Measurements from ENCODE around the gene ZNF397.
"Not testable (repeated sequence)": the region's sequence is repeated elsewhere in the genome, so short reads cannot be mapped to it uniquely, and the experiment has no call there.

Gene ZNF397

DNA sequence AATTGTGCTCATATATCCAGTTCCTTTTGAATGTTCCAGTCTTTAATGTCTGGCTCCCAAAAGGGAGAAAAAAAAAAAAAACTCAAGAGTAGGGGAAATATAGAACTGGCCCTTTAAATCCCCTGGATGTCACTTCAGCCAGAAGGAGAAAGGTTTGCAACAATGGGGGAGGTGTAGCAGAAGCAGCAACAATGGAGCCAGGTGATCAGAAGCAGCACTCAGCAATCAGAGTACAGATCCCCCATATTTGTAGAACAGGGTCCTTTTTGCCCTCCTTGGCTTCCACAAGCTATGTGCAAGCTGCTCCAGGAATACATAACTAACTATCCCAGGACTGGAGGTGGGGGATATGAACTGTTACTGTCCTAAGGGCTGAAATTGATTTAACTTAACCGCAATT is 25.8 kb upstream of the ZNF397 start:
- Histone ChIP-seq H3K79me2 (ENCODE audit: low read length) (no peaks in the 10 kb centered on the region), H3K9ac (ENCODE audit: low read length) (no peak overlapping the region), H3K36me3 (replicated peaks; ENCODE audit: low read depth, low read length) (no peaks in the 10 kb centered on the region), H3K4me1 (ENCODE audit: low read length) (no peaks in the 10 kb centered on the region), H3K27ac (ENCODE audit: low read length) (no peak overlapping the region), H4K20me1 (ENCODE audit: insufficient read depth, low read length) (no peaks in the 10 kb centered on the region), H3K27me3 (ENCODE audit: low read depth, low read length) (no peaks in the 10 kb centered on the region), H3K9me3 (ENCODE audit: insufficient read depth, low read length) (no peaks in the 10 kb centered on the region), H3K4me2 (ENCODE audit: low read length) (no peak overlapping the region), H3K4me3 (ENCODE audit: low read length) (no peak overlapping the region), H2AFZ (ENCODE audit: low read depth, low read length) (no peak overlapping the region)
- no peak for TF ChIP-seq EZH2phosphoT487 (IDR thresholded peaks at IDR 0.05; ENCODE audit: low read depth)
- TF ChIP-seq CTCF (IDR thresholded peaks at IDR 0.05; ENCODE audit: low read depth, low read length): no peak

- H3K79me2 ChIP-seq (ENCODE audit: low read length); H3K9ac ChIP-seq (ENCODE audit: low read length); H3K27ac ChIP-seq (ENCODE audit: low read length); H2AFZ ChIP-seq (ENCODE audit: low read depth, low read length); H3K9me3 ChIP-seq (ENCODE audit: insufficient read depth, low read length); H3K4me2 ChIP-seq (ENCODE audit: low read length); H3K4me3 ChIP-seq (ENCODE audit: low read length); H3K4me1 ChIP-seq (ENCODE audit: low read length); H3K27me3 ChIP-seq (ENCODE audit: low read depth, low read length); H4K20me1 ChIP-seq (ENCODE audit: insufficient read depth, low read length); H3K36me3 ChIP-seq (replicated peaks; ENCODE audit: low read depth, low read length): not testable (repeated sequence)
Measured at GRCh38 chr18:35216611-35217010, 24.2 kb upstream of the ZNF397 start.

DNA sequence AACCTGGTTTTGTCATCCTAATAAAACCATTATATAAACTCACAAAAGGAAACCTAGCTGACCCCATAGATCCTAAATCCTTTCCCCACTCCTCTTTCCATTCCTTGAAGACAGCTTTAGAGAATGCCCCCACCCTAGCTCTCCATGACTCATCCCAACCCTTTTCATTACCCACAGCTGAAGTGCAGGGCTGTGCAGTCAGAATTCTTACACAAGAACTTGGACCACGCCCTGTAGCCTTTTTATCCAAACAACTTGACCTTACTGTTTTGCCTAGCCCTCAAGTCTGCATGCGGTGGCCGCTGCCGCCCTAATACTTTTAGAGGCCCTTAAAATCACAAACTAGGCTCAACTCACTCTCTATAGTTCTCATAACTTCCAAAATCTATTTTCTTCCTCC is 21.5 kb upstream of the ZNF397 start:
- not testable (repeated sequence) for H3K4me3 ChIP-seq (ENCODE audit: low read length); H3K9me3 ChIP-seq (ENCODE audit: insufficient read depth, low read length); H3K79me2 ChIP-seq (ENCODE audit: low read length); H3K36me3 ChIP-seq (replicated peaks; ENCODE audit: low read depth, low read length); H3K27me3 ChIP-seq (ENCODE audit: low read depth, low read length); H3K9ac ChIP-seq (ENCODE audit: low read length); H4K20me1 ChIP-seq (ENCODE audit: insufficient read depth, low read length); H3K4me1 ChIP-seq (ENCODE audit: low read length); H3K27ac ChIP-seq (ENCODE audit: low read length); H3K4me2 ChIP-seq (ENCODE audit: low read length); H2AFZ ChIP-seq (ENCODE audit: low read depth, low read length)

DNA sequence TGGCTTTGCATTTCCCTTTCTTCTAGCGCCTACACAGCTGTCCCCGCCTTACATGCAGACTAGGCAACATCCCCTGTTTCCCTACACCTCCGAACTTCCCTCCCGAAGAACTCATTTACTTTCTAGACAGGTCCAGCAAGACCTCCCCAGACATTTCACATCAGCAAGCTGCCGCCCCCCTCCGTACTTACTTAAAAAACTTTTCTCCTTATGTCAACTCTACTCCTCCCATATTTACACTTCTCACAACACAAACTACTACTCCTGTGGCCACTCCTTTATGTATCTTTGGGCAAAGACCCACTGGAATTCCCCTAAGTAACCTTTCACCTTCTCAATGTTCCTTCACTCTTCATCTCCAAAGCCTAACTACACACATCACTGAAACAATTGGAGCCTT is 20.4 kb upstream of the ZNF397 start:
- Histone ChIP-seq H2AFZ (ENCODE audit: low read depth, low read length) (no peak overlapping the region), H3K36me3 (replicated peaks; ENCODE audit: low read depth, low read length) (no peaks in the 10 kb centered on the region), H3K79me2 (ENCODE audit: low read length) (no peaks in the 10 kb centered on the region), H3K9ac (ENCODE audit: low read length) (no peak overlapping the region), H3K27me3 (ENCODE audit: low read depth, low read length) (no peaks in the 10 kb centered on the region), H3K4me3 (ENCODE audit: low read length) (no peak overlapping the region), H3K4me1 (ENCODE audit: low read length) (no peaks in the 10 kb centered on the region), H3K9me3 (ENCODE audit: insufficient read depth, low read length) (no peaks in the 10 kb centered on the region), H3K27ac (ENCODE audit: low read length) (no peak overlapping the region), H3K4me2 (ENCODE audit: low read length) (no peak overlapping the region), H4K20me1 (ENCODE audit: insufficient read depth, low read length) (no peaks in the 10 kb centered on the region)
- TF ChIP-seq EZH2phosphoT487 (IDR thresholded peaks at IDR 0.05; ENCODE audit: low read depth) (no peak), CTCF (IDR thresholded peaks at IDR 0.05; ENCODE audit: low read depth, low read length) (no peak)

DNA sequence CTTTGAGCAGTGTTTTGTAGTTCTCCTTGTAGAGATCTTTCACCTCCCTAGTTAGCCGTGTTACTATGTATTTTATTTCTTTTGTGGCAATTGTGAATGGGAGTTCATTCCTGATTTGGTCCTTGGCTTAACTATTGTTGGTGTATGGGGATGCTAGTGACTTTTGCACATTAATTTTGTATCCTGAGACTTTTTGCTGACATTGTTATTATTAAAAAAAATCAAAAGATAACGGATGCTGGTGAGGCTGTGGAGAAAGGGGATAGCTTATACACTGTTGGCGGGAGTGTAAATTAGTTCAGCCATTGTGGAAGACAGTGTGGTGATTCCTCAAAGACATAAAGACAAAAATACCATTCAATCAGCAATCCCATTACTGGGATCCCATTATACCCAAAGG is 17.0 kb upstream of the ZNF397 start:
- Histone ChIP-seq H4K20me1 (ENCODE audit: insufficient read depth, low read length) (no peaks in the 10 kb centered on the region), H3K36me3 (replicated peaks; ENCODE audit: low read depth, low read length) (no peaks in the 10 kb centered on the region), H3K27me3 (ENCODE audit: low read depth, low read length) (no peaks in the 10 kb centered on the region), H3K4me1 (ENCODE audit: low read length) (no peaks in the 10 kb centered on the region), H3K4me2 (ENCODE audit: low read length) (no peak overlapping the region), H3K79me2 (ENCODE audit: low read length) (no peaks in the 10 kb centered on the region), H3K9ac (ENCODE audit: low read length) (no peak overlapping the region), H3K9me3 (ENCODE audit: insufficient read depth, low read length) (no peaks in the 10 kb centered on the region), H2AFZ (ENCODE audit: low read depth, low read length) (no peak overlapping the region), H3K4me3 (ENCODE audit: low read length) (no peak overlapping the region), H3K27ac (ENCODE audit: low read length) (no peak overlapping the region)
- TF ChIP-seq CTCF (IDR thresholded peaks at IDR 0.05; ENCODE audit: low read depth, low read length) (no peak), EZH2phosphoT487 (IDR thresholded peaks at IDR 0.05; ENCODE audit: low read depth) (no peak)
